H1 (cell line): ENCODE data around the gene DDX11. TPM values are rescaled to one million over a fixed set of nuclear protein-coding genes. Genes with fewer than 3 reads are reported as not detected.
"Not testable (repeated sequence)": the region's sequence is repeated elsewhere in the genome, so short reads cannot be mapped to it uniquely, and the experiment has no call there.

Experiments
- CTCF ChIA-PET: fragments of 300-600 bp; sonication (Branson Sonifier 250); formaldehyde crosslinking; loops from one replicate; lab custom pipeline; 2021; ENCODE audit not compliant: partially characterized antibody; lab: Charles Lee
- POLR2A ChIA-PET: fragments of 300-600 bp; sonication (Branson Sonifier 250); formaldehyde crosslinking; loops from one replicate; lab custom pipeline; 2021; ENCODE audit warnings: inconsistent platforms; ENCODE audit not compliant: partially characterized antibody; lab: Charles Lee
- DNase-seq, 2 experiments: peaks; one replicate each; pipeline versions ENCODE4 v3.0.0 to v3.0.0-alpha.2; 2010 to 2022; ENCODE audit warnings: low spot score in 2 of 2, low read depth in 1 of 2, mixed read lengths in 1 of 2
- FAIRE-seq: peaks from 2 replicates; lab custom pipeline; 2011; peaks lifted over from hg19 to GRCh38; lab: Jason Lieb, UNC
- H2AFZ ChIP-seq: 2 replicates; pipeline ENCODE4 v1.8.1; 2012; ENCODE audit warnings: low read length, inconsistent platforms
- H2AK5ac ChIP-seq: 2 replicates; pipeline ENCODE4 v1.6.1; 2013; ENCODE audit warnings: low read depth, low read length
- H2BK120ac ChIP-seq: replicated peaks from 2 replicates; pipeline ENCODE3; 2013; ENCODE audit warnings: low read depth, low read length, inconsistent platforms
- H2BK12ac ChIP-seq: 2 replicates; pipeline ENCODE4 v1.6.1; 2013; ENCODE audit warnings: low read depth, low read length
- H2BK15ac ChIP-seq: 2 replicates; pipeline ENCODE4 v1.6.1; 2013; ENCODE audit warnings: low read length
- H2BK20ac ChIP-seq: 2 replicates; pipeline ENCODE4 v1.6.1; 2013; ENCODE audit warnings: low read length
- H2BK5ac ChIP-seq: 2 replicates; pipeline ENCODE4 v1.6.1; 2013; ENCODE audit warnings: low read depth, low read length
- H3K14ac ChIP-seq: 2 replicates; pipeline ENCODE4 v1.6.1; 2013; ENCODE audit warnings: inconsistent platforms; ENCODE audit not compliant: insufficient read length
- H3K18ac ChIP-seq: 2 replicates; pipeline ENCODE4 v1.6.1; 2013; ENCODE audit warnings: low read length; ENCODE audit errors: extremely low read depth
- H3K23ac ChIP-seq: 2 replicates; pipeline ENCODE4 v1.6.1; 2013; ENCODE audit warnings: inconsistent platforms; ENCODE audit not compliant: insufficient read length
- H3K23me2 ChIP-seq: 2 replicates; pipeline ENCODE4 v1.6.1; 2013; ENCODE audit warnings: low read depth, low read length
- H3K27ac ChIP-seq: 2 replicates; pipeline ENCODE4 v1.6.1; 2011; ENCODE audit warnings: low read depth, low read length, inconsistent platforms
- H3K27me3 ChIP-seq, 4 experiments: replicated peaks in 1 of 4; 1 replicate in 1 of 4; 2 replicates in 3 of 4; pipeline versions ENCODE4 v1.6.1 to v1.8.1; 2011 to 2013; ENCODE audit warnings: low read length in 3 of 4, mild to moderate bottlenecking in 3 of 4, inconsistent platforms in 2 of 4, mixed read lengths in 2 of 4, moderate library complexity in 1 of 4; ENCODE audit not compliant: control insufficient read depth in 3 of 4, insufficient read depth in 3 of 4; ENCODE audit errors: extremely low read depth in 1 of 4
- H3K36me3 ChIP-seq, 4 experiments: 2 replicates each; pipeline versions ENCODE4 v1.6.1 to v1.8.1; 2011 to 2013; ENCODE audit warnings: mild to moderate bottlenecking in 4 of 4, low read length in 3 of 4, moderate library complexity in 2 of 4, control low read depth in 1 of 4, inconsistent platforms in 1 of 4; ENCODE audit not compliant: insufficient read depth in 4 of 4, control insufficient read depth in 2 of 4
- H3K4ac ChIP-seq: replicated peaks from 2 replicates; pipeline ENCODE3; 2013; ENCODE audit warnings: low read length, low read depth, mixed read lengths, inconsistent platforms; ENCODE audit not compliant: insufficient read length
- H3K4me1 ChIP-seq, 4 experiments: replicated peaks in 1 of 4; 1 replicate in 1 of 4; 2 replicates in 3 of 4; pipeline versions ENCODE4 v1.6.1 to v1.8.1; 2011 to 2013; ENCODE audit warnings: low read length in 3 of 4, inconsistent platforms in 2 of 4, mixed read lengths in 1 of 4; ENCODE audit not compliant: insufficient read depth in 4 of 4, control insufficient read depth in 3 of 4
- H3K4me2 ChIP-seq, 2 experiments: 2 replicates each; pipeline versions ENCODE4 v1.6.1 to v1.8.1; 2011 to 2013; ENCODE audit warnings: low read depth in 2 of 2, low read length in 2 of 2, control low read depth in 1 of 2, inconsistent platforms in 1 of 2, mild to moderate bottlenecking in 1 of 2; ENCODE audit not compliant: insufficient read depth in 1 of 2
- H3K4me3 ChIP-seq, 4 experiments: fragments of 200-600, 300-600 bp in 1 of 4; sonication (generic), shearing (Covaris generic), sonication (Bioruptor Twin) in 1 of 4; 2 replicates each; pipeline versions ENCODE4 v1.5.1 to v1.8.1; 2011 to 2016; ENCODE audit warnings: low read length in 4 of 4, low read depth in 3 of 4, control low read depth in 2 of 4, inconsistent platforms in 2 of 4, mild to moderate bottlenecking in 2 of 4, mixed read lengths in 1 of 4, moderate library complexity in 1 of 4; ENCODE audit not compliant: insufficient read depth in 2 of 4; ENCODE audit errors: extremely low read depth in 1 of 4
- H3K56ac ChIP-seq: replicated peaks from 2 replicates; pipeline ENCODE3; 2013; ENCODE audit warnings: low read depth, mild to moderate bottlenecking, mixed read lengths, low read length, inconsistent platforms; ENCODE audit not compliant: insufficient read length
- H3K79me1 ChIP-seq: 2 replicates; pipeline ENCODE4 v1.6.1; 2013; ENCODE audit warnings: low read depth, low read length, control low read depth
- H3K79me2 ChIP-seq, 2 experiments: 2 replicates each; pipeline versions ENCODE4 v1.6.1 to v1.8.1; 2012 to 2013; ENCODE audit warnings: low read length in 2 of 2, mild to moderate bottlenecking in 2 of 2, inconsistent platforms in 1 of 2; ENCODE audit not compliant: insufficient read depth in 2 of 2, control insufficient read depth in 1 of 2
- H3K9ac ChIP-seq, 4 experiments: replicated peaks in 1 of 4; 1 replicate in 1 of 4; 2 replicates in 3 of 4; pipeline versions ENCODE4 v1.6.1 to v1.8.1; 2011 to 2013; ENCODE audit warnings: low read depth in 3 of 4, low read length in 3 of 4, control low read depth in 2 of 4, mild to moderate bottlenecking in 2 of 4, moderate library complexity in 2 of 4, inconsistent platforms in 1 of 4; ENCODE audit errors: extremely low read depth in 1 of 4
- H3K9me3 ChIP-seq, 2 experiments: 2 replicates each; pipeline versions ENCODE4 v1.6.1 to v1.8.1; 2012 to 2013; ENCODE audit warnings: mild to moderate bottlenecking in 2 of 2, moderate library complexity in 2 of 2, control low read depth in 1 of 2, inconsistent platforms in 1 of 2, low read depth in 1 of 2, low read length in 1 of 2, mixed read lengths in 1 of 2; ENCODE audit not compliant: insufficient read depth in 2 of 2
- H4K20me1 ChIP-seq, 2 experiments: replicated peaks in 1 of 2; 2 replicates each; pipeline versions ENCODE3 to v1.8.1; 2011 to 2013; ENCODE audit warnings: inconsistent platforms in 2 of 2, low read length in 2 of 2, mild to moderate bottlenecking in 1 of 2; ENCODE audit not compliant: insufficient read depth in 2 of 2, control insufficient read depth in 1 of 2
- H4K5ac ChIP-seq: 2 replicates; pipeline ENCODE4 v1.6.1; 2013; ENCODE audit warnings: low read length, low read depth, mixed read lengths, inconsistent platforms; ENCODE audit not compliant: insufficient read length
- H4K8ac ChIP-seq: 2 replicates; pipeline ENCODE4 v1.8.0; 2013; ENCODE audit warnings: mild to moderate bottlenecking, moderate library complexity, low read length, inconsistent platforms; ENCODE audit not compliant: insufficient read depth; ENCODE audit errors: extremely low read depth
- H4K91ac ChIP-seq: replicated peaks from 2 replicates; pipeline ENCODE3; 2013; ENCODE audit warnings: low read length, mixed read lengths, inconsistent platforms; ENCODE audit not compliant: insufficient read length
- WGBS, 2 experiments: shearing (Covaris generic) in 1 of 2; methylation state at CpG; one replicate each; pipeline versions ENCODE4 v1.1.6 to v1.1.7; 2013 to 2015; ENCODE audit warnings: low lambda C conversion rate in 2 of 2, mixed read lengths in 2 of 2, inconsistent platforms in 1 of 2, low coverage in 1 of 2, missing lambda C conversion rate in 1 of 2; ENCODE audit not compliant: insufficient replicate concordance in 2 of 2, insufficient coverage in 1 of 2, insufficient read length in 1 of 2; ENCODE audit errors: extremely low coverage in 1 of 2, missing lambda C conversion rate in 1 of 2; 5-methylcytosine and 5-hydroxymethylcytosine counted together
- polyA plus RNA-seq, 7 experiments: library from polyadenylated mRNA; depleted of rRNA in 3 of 7; stranded (reverse) in 5 of 7; unstranded in 2 of 7; fragments of >200 nt in 5 of 7; fragments of 200-250 nt in 2 of 7; gene quantifications; 1 replicate in 5 of 7; 2 replicates in 1 of 7; 4 replicates in 1 of 7; pipeline versions ENCODE4 v1.2.1 to v1.2.3, GENCODE V29; 2011 to 2013; ENCODE audit warnings: missing spikeins in 2 of 7, mixed read lengths in 2 of 7
- total RNA-seq: library from RNA; stranded (reverse); fragmentation: NEBNext Ultra II Directional; extraction: Animal tissue kit (Norgen Biotek cat#: 25700); gene quantifications from 2 replicates; pipeline ENCODE4 v1.2.1, GENCODE V29; 2021

Gene DDX11
- total and polyA plus RNA-seq, 2 of the 8 experiments (the other 6 are each of a cell fraction or from before 2014, with no cell fraction given) = 61.6 to 141 TPM

DNA sequence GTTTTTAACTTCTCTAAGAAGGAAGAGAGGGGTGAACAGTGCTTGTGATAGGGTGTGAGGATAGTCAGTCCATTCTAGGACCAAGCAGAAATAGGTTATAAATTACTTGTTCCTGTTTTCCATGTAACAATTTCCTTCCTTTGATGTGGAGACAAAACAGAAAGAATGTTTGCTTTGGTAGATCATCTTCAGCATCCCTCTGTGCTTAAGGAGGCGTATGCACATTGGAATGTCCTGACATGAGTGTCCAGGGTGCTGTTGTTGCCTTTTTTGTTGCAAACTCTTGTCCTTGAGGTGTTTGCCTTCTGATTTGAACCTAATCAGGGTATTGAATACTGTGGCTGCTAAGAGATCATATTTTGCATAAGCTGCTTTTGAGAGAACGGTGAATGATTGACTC is 23.5 kb upstream of the DDX11 start:
- not testable (repeated sequence) for H3K4me2 ChIP-seq

DNA sequence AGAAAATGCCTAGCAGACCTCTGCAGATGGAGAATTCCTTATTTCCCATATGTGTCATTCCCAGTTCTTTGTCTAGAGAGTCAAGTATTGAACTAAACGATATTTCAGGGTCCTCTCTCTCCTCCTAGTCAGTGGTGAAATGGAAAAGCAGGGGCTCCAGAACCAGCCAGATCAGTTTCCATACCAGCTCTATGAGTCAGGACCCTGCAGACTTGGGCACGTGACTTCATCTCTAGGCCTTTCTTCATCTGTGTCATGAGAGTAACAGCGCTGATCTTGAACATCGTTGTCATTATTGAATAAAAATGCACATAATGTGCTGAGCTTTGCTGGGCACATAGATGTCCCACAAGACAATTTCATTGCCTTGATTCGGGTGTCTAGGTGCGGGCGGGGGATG is 23.1 kb upstream of the DDX11 start:
- H2BK5ac ChIP-seq, H3K9ac ChIP-seq, H2BK15ac ChIP-seq, CTCF ChIA-PET, POLR2A ChIA-PET, H2AFZ ChIP-seq, H4K20me1 ChIP-seq, H3K4me3 ChIP-seq, H3K27ac ChIP-seq, H4K8ac ChIP-seq, FAIRE-seq, H3K23ac ChIP-seq, H3K79me1 ChIP-seq, H2BK12ac ChIP-seq, H3K18ac ChIP-seq, H2BK20ac ChIP-seq, H4K5ac ChIP-seq, H3K36me3 ChIP-seq, H2AK5ac ChIP-seq, H3K23me2 ChIP-seq, H3K27me3 ChIP-seq, H4K91ac ChIP-seq, H3K4ac ChIP-seq, H3K4me2 ChIP-seq, H3K9me3 ChIP-seq, H3K56ac ChIP-seq, H3K79me2 ChIP-seq, H3K14ac ChIP-seq, H2BK120ac ChIP-seq, H3K4me1 ChIP-seq, DNase-seq: not testable (repeated sequence)
- 87% methylated on average over 7 of the region's 7 CpGs; no CpG with 5 or more reads in 1 of the 2 experiments for WGBS, 2 experiments

More for the DNA sequence above, 23.5 kb upstream of the DDX11 start:
- H3K36me3 ChIP-seq, FAIRE-seq, H4K5ac ChIP-seq, H2BK20ac ChIP-seq, H3K23ac ChIP-seq, H3K4ac ChIP-seq, H2BK5ac ChIP-seq, H3K9me3 ChIP-seq, H2AK5ac ChIP-seq, H3K23me2 ChIP-seq, H3K79me2 ChIP-seq, CTCF ChIA-PET, H3K4me1 ChIP-seq, H4K20me1 ChIP-seq, H4K8ac ChIP-seq, H2BK15ac ChIP-seq, H2BK12ac ChIP-seq, H3K18ac ChIP-seq, H3K56ac ChIP-seq, H3K14ac ChIP-seq, H3K27me3 ChIP-seq, H2BK120ac ChIP-seq, H4K91ac ChIP-seq, H2AFZ ChIP-seq, H3K4me3 ChIP-seq, H3K27ac ChIP-seq, DNase-seq, H3K79me1 ChIP-seq, H3K9ac ChIP-seq, POLR2A ChIA-PET: not testable (repeated sequence)
- WGBS, 2 experiments = 86% methylated on average over 2 of the region's 2 CpGs; no CpG with 5 or more reads in 1 of the 2 experiments
